ENCODE data around the gene AMMECR1. TPM values are rescaled to one million over a fixed set of nuclear protein-coding genes. Genes with fewer than 3 reads are reported as not detected.

AMMECR1 gene
- total and polyA plus RNA-seq, 2 of the 8 experiments (the other 6 are each of a cell fraction or from before 2014, with no cell fraction given), result 10.2 to 21.2 TPM

GRCh38 chrX:110280954-110281353 lies 36.9 kb downstream of the AMMECR1 start:
- H3K4me1 ChIP-seq (replicated peaks in 1 of 4; ENCODE audit: control insufficient read depth in 3 of 4, insufficient read depth in 4 of 4, low read length in 3 of 4), result no peaks in the 10 kb centered on the region
- H3K9ac ChIP-seq (replicated peaks in 1 of 4; ENCODE audit: extremely low read depth in 1 of 4, low read depth in 3 of 4, low read length in 3 of 4), result no peak overlapping the region
- no peak overlapping the region for H3K27ac ChIP-seq (ENCODE audit: low read depth, low read length)
- no peaks in the 10 kb centered on the region for H4K20me1 ChIP-seq (replicated peaks in 1 of 2; ENCODE audit: control insufficient read depth in 1 of 2, insufficient read depth in 2 of 2, low read length in 2 of 2)
- no peak overlapping the region for H2BK20ac ChIP-seq (ENCODE audit: low read length)
- no peaks in the 10 kb centered on the region; the same call in 1 of the 2 replicates for H3K79me1 ChIP-seq (ENCODE audit: low read depth, low read length)
- H4K8ac ChIP-seq (ENCODE audit: extremely low read depth, insufficient read depth, low read length), result no peak overlapping the region
- H3K18ac ChIP-seq (ENCODE audit: extremely low read depth, low read length), result no peak overlapping the region
- no peak for DNase-seq (ENCODE audit: low read depth in 1 of 2, low spot score in 2 of 2)
- no peaks in the 10 kb centered on the region for H3K23me2 ChIP-seq (ENCODE audit: low read depth, low read length)
- no peak overlapping the region for H3K4me2 ChIP-seq (ENCODE audit: insufficient read depth in 1 of 2, low read depth in 2 of 2, low read length in 2 of 2)
- no peak overlapping the region for H2BK5ac ChIP-seq (ENCODE audit: low read depth, low read length)
- H2BK12ac ChIP-seq (ENCODE audit: low read depth, low read length), result no peak overlapping the region
- H3K56ac ChIP-seq (replicated peaks; ENCODE audit: insufficient read length, low read depth, low read length), result no peak overlapping the region
- TF ChIP-seq RBBP5 (IDR thresholded peaks at IDR 0.05; ENCODE audit: borderline replicate concordance, low read depth, low read length) (no peak), ASH2L (IDR thresholded peaks at IDR 0.05; ENCODE audit: low read length) (no peak), BCL11A (IDR thresholded peaks at IDR 0.05; ENCODE audit: low read depth in 2 of 2, low read length in 2 of 2) (no peak), POU5F1 (IDR thresholded peaks at IDR 0.05; ENCODE audit: low read depth, low read length) (no peak), RNF2 (IDR thresholded peaks at IDR 0.05; ENCODE audit: borderline replicate concordance, low read depth, low read length, missing control alignments, poor library complexity, severe bottlenecking) (no peak), GTF2F1 (IDR thresholded peaks at IDR 0.05; ENCODE audit: borderline replicate concordance, low read depth, low read length) (no peak)
- no peak overlapping the region for H2AFZ ChIP-seq (ENCODE audit: low read length)
- H2BK15ac ChIP-seq (ENCODE audit: low read length), result no peak overlapping the region
- no peak overlapping the region for H2AK5ac ChIP-seq (ENCODE audit: low read depth, low read length)
- H3K23ac ChIP-seq (ENCODE audit: insufficient read length), result no peak overlapping the region
- no peaks in the 10 kb centered on the region for H3K36me3 ChIP-seq (ENCODE audit: control insufficient read depth in 2 of 4, insufficient read depth in 4 of 4, low read length in 3 of 4)
- no peaks in the 10 kb centered on the region for H3K27me3 ChIP-seq (replicated peaks in 1 of 4; ENCODE audit: control insufficient read depth in 3 of 4, extremely low read depth in 1 of 4, insufficient read depth in 3 of 4, low read length in 3 of 4)
- no peak overlapping the region for H3K4me3 ChIP-seq (ENCODE audit: extremely low read depth in 1 of 4, insufficient read depth in 2 of 4, low read depth in 3 of 4, low read length in 4 of 4)
- no peak overlapping the region for H2BK120ac ChIP-seq (replicated peaks; ENCODE audit: low read depth, low read length)
- ChIA-PET POLR2A (ENCODE audit: partially characterized antibody) (no interaction called here), CTCF (ENCODE audit: partially characterized antibody) (interaction anchor here (1.2 kb wide), 1 partner anchor 130 kb away, joined by 4 read pairs; no protein-coding TSS in a partner anchor)
- no peak for FAIRE-seq
- H4K5ac ChIP-seq (ENCODE audit: insufficient read length, low read depth, low read length), result no peak overlapping the region
- peaks cover 0 to 42% of the 10 kb centered on the region in 2 experiments; a peak in 2 of 4 replicates for H3K79me2 ChIP-seq (ENCODE audit: control insufficient read depth in 1 of 2, insufficient read depth in 2 of 2, low read length in 2 of 2)
- H3K9me3 ChIP-seq (ENCODE audit: insufficient read depth in 2 of 2, low read depth in 1 of 2, low read length in 1 of 2), result no peaks in the 10 kb centered on the region
- no peak overlapping the region for H3K4ac ChIP-seq (replicated peaks; ENCODE audit: insufficient read length, low read depth, low read length)
- H4K91ac ChIP-seq (replicated peaks; ENCODE audit: insufficient read length, low read length), result no peak overlapping the region
- no peak overlapping the region for H3K14ac ChIP-seq (ENCODE audit: insufficient read length)
